ENCODE data around the gene IL24.
"Not testable (repeated sequence)": the region's sequence is repeated elsewhere in the genome, so short reads cannot be mapped to it uniquely, and the experiment has no call there.

IL24 gene

GRCh38 chr1:206921772-206922265 is 24.6 kb downstream of the IL24 start, which contains the start of gene FCMR:
Gene FCMR (minus strand): TSS chr1:206921941. CDS start chr1:206921854, 87 bp downstream.
- peak in 1 of 2 experiments; percentile 86 for DNase-seq (ENCODE audit: low read depth in 1 of 2, low spot score in 1 of 2)
- Histone ChIP-seq H3K4me3 (replicated peaks; ENCODE audit: insufficient read depth, low read length) (no peak within 1 kb of the TSS), H3K27ac (replicated peaks) (peak within 1 kb of the TSS; percentile 65), H3K27me3 (ENCODE audit: insufficient read depth, poor library complexity, severe bottlenecking) (no peaks in the 10 kb centered on the region)
- 0 out of 2 replicates have a peak, but pooled peaks have one; percentile 27 for TF ChIP-seq POLR2AphosphoS5 (IDR thresholded peaks at IDR 0.05; ENCODE audit: low read depth)
- TF ChIP-seq REST (IDR thresholded peaks at IDR 0.05; ENCODE audit: insufficient replicate concordance, low read depth), result no peak
- peak; percentile 65; the same call in 1 of the 2 replicates for TF ChIP-seq SPI1 (IDR thresholded peaks at IDR 0.05; ENCODE audit: borderline replicate concordance, low read depth)
- TF ChIP-seq GABPA (IDR thresholded peaks at IDR 0.05; ENCODE audit: low read depth), result no peak
- TF ChIP-seq CTCF (IDR thresholded peaks at IDR 0.05; ENCODE audit: insufficient read depth, low read length), result no peak

- no peak overlapping the region for H3K4me3 ChIP-seq (replicated peaks; ENCODE audit: insufficient read depth, low read length)
- TF ChIP-seq REST (IDR thresholded peaks at IDR 0.05; ENCODE audit: insufficient replicate concordance, low read depth) (no peak), POLR2AphosphoS5 (IDR thresholded peaks at IDR 0.05; ENCODE audit: low read depth) (no peak)
- H3K27ac ChIP-seq (replicated peaks), result peak overlapping the region; percentile 65
- no peak for DNase-seq (ENCODE audit: low read depth in 1 of 2, low spot score in 1 of 2)
- no peaks in the 10 kb centered on the region for H3K27me3 ChIP-seq (ENCODE audit: insufficient read depth, poor library complexity, severe bottlenecking)
Observed at GRCh38 chr1:206922524-206922923, 25.3 kb downstream of the IL24 start.

GRCh38 chr1:206923009-206923960 is 26.0 kb downstream of the IL24 start:
- Histone ChIP-seq H3K27ac (replicated peaks) (peak overlapping the region; percentile 65), H3K27me3 (ENCODE audit: insufficient read depth, poor library complexity, severe bottlenecking) (no peaks in the 10 kb centered on the region), H3K4me3 (replicated peaks; ENCODE audit: insufficient read depth, low read length) (no peak overlapping the region)
- DNase-seq (ENCODE audit: low read depth in 1 of 2, low spot score in 1 of 2), result peak in 1 of 2 experiments; percentile 70
- TF ChIP-seq CTCF (IDR thresholded peaks at IDR 0.05; ENCODE audit: insufficient read depth, low read length) (no peak), SPI1 (IDR thresholded peaks at IDR 0.05; ENCODE audit: borderline replicate concordance, low read depth) (no peak; the same call in 1 of the 2 replicates), REST (IDR thresholded peaks at IDR 0.05; ENCODE audit: insufficient replicate concordance, low read depth) (no peak), GABPA (IDR thresholded peaks at IDR 0.05; ENCODE audit: low read depth) (no peak), POLR2AphosphoS5 (IDR thresholded peaks at IDR 0.05; ENCODE audit: low read depth) (peak; percentile 79)

- not testable (repeated sequence) for H3K4me3 ChIP-seq (replicated peaks; ENCODE audit: insufficient read depth, low read length); DNase-seq (ENCODE audit: low read depth in 1 of 2, low spot score in 1 of 2); H3K27ac ChIP-seq (replicated peaks); H3K27me3 ChIP-seq (ENCODE audit: insufficient read depth, poor library complexity, severe bottlenecking)
Observed at GRCh38 chr1:206923961-206924557, 26.8 kb downstream of the IL24 start.

All from HL-60 (cell line).